Measurements from ENCODE around the gene PTGR3. TPM values are rescaled to one million over a fixed set of nuclear protein-coding genes. Genes with fewer than 3 reads are reported as not detected.

The PTGR3 gene
- polyA plus RNA-seq, 1 donor = 46.9 TPM

GRCh38 chr18:75209951-75210258 lies 966 bp upstream of the PTGR3 start:
- DNase-seq = no peak
- Histone ChIP-seq H3K27ac (ENCODE audit: low read length) (peak overlapping the region; percentile 90), H3K4me3 (ENCODE audit: low read length) (peak overlapping the region; percentile 94), H3K36me3 (ENCODE audit: control insufficient read depth, insufficient read depth, low read length) (no peaks in the 10 kb centered on the region), H3K4me1 (ENCODE audit: control insufficient read depth, insufficient read depth, low read length) (peaks cover 33% of the 10 kb centered on the region), H3K9me3 (ENCODE audit: control insufficient read depth, low read depth, low read length) (no peaks in the 10 kb centered on the region), H3K27me3 (ENCODE audit: control insufficient read depth, insufficient read depth, low read length) (peaks cover 9% of the 10 kb centered on the region)
- WGBS (ENCODE audit: insufficient coverage, low lambda C conversion rate) = no CpG with 5 or more reads among the region's 8 CpGs

DNA sequence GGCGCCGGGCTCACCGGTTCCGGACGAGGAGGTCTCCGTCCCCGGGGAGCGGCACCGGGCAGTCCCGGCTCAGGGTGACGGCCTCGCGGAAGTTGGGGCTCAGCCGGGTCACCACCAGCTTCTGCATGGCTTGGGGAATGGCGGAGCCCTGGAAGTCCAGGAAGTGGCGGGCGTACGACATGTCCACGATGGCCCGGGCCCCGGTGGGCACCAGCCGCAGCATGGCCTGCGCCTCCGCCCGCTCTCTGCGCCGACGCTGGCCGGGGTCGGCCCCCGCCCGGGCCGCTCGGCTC lies 157 bp downstream of the PTGR3 start:
- Histone ChIP-seq H3K36me3 (ENCODE audit: control insufficient read depth, insufficient read depth, low read length) (no peaks in the 10 kb centered on the region), H3K27ac (ENCODE audit: low read length) (peak overlapping the region; percentile 95), H3K9me3 (ENCODE audit: control insufficient read depth, low read depth, low read length) (no peaks in the 10 kb centered on the region), H3K4me1 (ENCODE audit: control insufficient read depth, insufficient read depth, low read length) (peaks cover 32% of the 10 kb centered on the region), H3K27me3 (ENCODE audit: control insufficient read depth, insufficient read depth, low read length) (peaks cover 12% of the 10 kb centered on the region), H3K4me3 (ENCODE audit: low read length) (peak overlapping the region; percentile 88)
- no CpG with 5 or more reads among the region's 34 CpGs for WGBS (ENCODE audit: insufficient coverage, low lambda C conversion rate)
- no peak for DNase-seq

DNA sequence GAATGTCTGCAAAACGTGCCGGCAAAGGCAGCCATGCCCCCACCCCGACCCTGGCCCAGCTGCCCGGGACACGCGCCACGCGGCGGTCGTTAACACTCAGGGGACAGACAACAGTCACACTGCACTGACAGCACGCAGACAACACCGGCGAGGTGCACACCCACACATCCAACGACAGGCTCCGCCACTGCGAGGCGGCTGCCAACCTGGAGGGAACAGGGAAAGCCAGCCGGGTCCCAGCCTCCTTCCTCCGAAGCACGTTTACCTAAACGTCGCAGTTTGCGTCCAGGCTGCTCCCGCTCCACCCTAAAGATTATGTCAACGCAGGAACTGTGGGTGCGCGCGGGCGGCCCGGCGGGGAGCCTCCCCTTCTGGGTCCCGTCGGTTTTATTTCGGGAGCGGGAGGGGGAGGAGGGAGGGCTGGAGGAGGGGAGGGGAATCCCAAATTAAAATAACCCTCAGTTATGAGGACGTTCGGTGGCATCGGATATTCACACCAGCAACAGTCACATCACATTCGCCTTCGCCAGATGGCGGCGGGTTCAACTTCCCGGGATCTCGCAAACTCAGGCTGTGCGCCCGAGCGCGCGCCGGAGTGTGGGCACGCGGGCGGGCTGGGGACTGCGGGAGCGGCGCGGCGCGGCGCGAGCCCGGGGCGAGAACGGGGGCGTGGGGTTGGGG lies 644 bp downstream of the PTGR3 start:
- Histone ChIP-seq H3K36me3 (ENCODE audit: control insufficient read depth, insufficient read depth, low read length) (no peaks in the 10 kb centered on the region), H3K4me1 (ENCODE audit: control insufficient read depth, insufficient read depth, low read length) (peaks cover 31% of the 10 kb centered on the region), H3K27me3 (ENCODE audit: control insufficient read depth, insufficient read depth, low read length) (peaks cover 12% of the 10 kb centered on the region), H3K9me3 (ENCODE audit: control insufficient read depth, low read depth, low read length) (no peaks in the 10 kb centered on the region), H3K27ac (ENCODE audit: low read length) (peak overlapping the region; percentile 95), H3K4me3 (ENCODE audit: low read length) (peak overlapping the region; percentile 88)
- DNase-seq = peak in 1 of 2 donors; percentile 78
- WGBS (ENCODE audit: insufficient coverage, low lambda C conversion rate) = no CpG with 5 or more reads among the region's 65 CpGs

DNA sequence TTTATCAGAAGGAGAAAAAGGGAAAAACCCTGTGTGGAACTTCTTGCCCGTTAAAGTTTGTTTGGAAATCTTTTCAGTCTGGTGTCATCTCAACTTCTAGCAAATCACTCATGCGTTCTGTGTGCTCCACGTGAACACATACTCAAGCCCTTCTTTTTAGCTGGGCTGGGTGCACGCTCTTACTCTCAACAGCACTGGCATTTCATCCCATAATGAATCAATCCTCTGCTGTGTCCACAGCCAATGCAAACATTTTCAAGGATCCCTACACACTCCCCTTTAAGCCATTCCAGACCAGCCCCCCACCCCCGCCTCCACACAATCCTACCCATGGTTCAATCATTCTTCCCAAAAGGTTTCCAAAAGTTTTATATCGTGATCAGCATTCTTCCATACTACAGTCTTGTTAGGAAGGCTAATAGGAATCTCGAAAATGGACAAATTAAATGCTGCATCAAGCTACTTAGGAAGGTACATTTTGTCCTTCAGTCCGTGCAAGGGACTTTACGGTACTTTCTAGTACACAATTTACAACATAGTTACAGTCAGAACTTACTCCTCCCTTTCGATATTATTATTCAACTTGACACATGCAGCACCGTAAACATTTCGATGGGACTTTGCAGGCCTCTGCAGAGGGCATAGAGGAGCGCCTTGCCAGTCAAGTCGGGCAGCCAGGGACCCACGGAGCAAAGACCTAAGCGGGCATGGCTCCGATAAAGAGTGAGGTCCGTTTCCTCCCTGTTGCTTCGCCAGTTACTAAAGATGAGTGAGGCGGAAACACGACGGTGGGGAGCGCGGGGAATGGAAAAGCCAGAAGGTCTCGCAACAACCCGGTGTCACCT lies 1.4 kb downstream of the PTGR3 start:
- Histone ChIP-seq H3K4me1 (ENCODE audit: control insufficient read depth, insufficient read depth, low read length) (peaks cover 29% of the 10 kb centered on the region), H3K27me3 (ENCODE audit: control insufficient read depth, insufficient read depth, low read length) (peaks cover 12% of the 10 kb centered on the region), H3K27ac (ENCODE audit: low read length) (peak overlapping the region; percentile 95), H3K36me3 (ENCODE audit: control insufficient read depth, insufficient read depth, low read length) (no peaks in the 10 kb centered on the region), H3K9me3 (ENCODE audit: control insufficient read depth, low read depth, low read length) (no peaks in the 10 kb centered on the region), H3K4me3 (ENCODE audit: low read length) (peak overlapping the region; percentile 88)
- DNase-seq = peak in 1 of 2 donors; percentile 33
- WGBS (ENCODE audit: insufficient coverage, low lambda C conversion rate) = no CpG with 5 or more reads among the region's 26 CpGs

DNA sequence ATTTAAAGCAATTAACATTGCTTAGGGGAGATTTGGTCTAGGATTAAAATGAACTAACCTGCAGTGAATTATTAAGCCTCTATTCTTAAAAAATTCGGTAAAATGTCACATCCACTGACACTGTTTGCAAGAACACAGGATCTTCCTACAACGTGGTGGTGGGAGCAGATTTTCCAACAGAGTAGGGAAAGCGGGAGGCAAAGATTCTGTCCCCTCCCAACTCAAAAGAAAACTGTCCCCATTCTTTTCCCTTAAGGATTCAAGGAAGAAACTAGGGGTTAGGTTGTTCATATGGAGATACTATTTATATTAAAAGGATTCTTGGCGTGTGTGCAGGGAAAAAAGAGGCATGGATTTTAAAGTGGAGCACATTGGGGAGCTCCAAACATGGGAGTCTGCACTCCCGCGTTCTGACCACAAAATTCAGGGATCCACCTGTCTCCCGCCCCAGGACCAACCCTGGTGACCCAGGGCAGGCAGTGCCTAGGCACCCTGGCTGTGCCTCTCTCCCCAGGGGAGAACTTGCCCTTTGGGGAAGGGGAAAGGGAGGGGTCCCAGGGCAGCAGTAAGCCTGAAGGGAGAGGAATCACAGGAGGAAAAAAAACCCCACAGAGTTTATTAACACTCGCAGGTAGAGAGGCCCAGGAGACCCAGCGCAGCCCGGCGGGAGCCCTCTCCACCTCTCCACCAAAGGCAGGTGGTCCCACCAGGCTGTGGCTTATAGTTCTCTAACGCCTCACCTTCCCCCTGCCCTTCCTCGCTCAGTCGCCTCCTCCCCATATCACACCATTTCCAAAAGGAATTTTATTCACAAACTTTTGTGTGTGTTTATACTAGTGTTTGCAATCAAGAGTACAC lies 2.3 kb downstream of the PTGR3 start:
- Histone ChIP-seq H3K9me3 (ENCODE audit: control insufficient read depth, low read depth, low read length) (no peaks in the 10 kb centered on the region), H3K36me3 (ENCODE audit: control insufficient read depth, insufficient read depth, low read length) (peaks cover 5% of the 10 kb centered on the region), H3K4me1 (ENCODE audit: control insufficient read depth, insufficient read depth, low read length) (peaks cover 28% of the 10 kb centered on the region), H3K27me3 (ENCODE audit: control insufficient read depth, insufficient read depth, low read length) (peaks cover 12% of the 10 kb centered on the region), H3K4me3 (ENCODE audit: low read length) (peak overlapping the region; percentile 88), H3K27ac (ENCODE audit: low read length) (peak overlapping the region; percentile 95)
- no peak for DNase-seq
- 96% methylated on average over 4 of the region's 14 CpGs for WGBS (ENCODE audit: insufficient coverage, low lambda C conversion rate)

DNA sequence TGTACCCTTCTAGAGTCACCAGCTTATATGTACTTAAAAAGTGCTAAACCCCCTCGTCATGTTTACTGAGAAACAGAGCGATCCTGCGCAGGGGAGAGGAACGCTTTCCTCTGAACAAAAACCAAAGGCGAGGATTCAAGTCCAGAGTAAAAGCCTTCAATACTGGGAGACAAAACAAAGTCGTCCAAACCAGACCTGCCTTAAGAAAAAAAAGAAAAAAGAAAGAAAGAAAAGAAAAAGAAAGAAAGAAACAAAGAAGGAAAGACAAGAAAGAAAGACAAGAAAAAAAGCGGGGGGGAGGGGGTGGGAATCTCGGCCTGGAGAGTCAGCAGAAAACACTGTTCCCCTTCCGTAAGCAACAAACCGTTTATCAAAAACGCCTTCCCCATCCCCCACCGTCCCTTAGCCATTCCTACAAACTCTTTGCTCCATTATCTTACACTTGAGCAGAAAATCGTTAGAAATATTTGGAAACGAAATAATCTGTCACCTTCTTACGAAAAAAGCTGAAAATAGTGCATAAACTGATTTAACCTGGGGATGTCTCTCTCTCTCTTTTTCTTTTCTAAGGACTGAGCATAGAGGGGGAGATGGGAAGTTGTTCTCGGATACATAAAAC lies 3.3 kb downstream of the PTGR3 start:
- peaks cover 28% of the 10 kb centered on the region for H3K4me1 ChIP-seq (ENCODE audit: control insufficient read depth, insufficient read depth, low read length)

DNA sequence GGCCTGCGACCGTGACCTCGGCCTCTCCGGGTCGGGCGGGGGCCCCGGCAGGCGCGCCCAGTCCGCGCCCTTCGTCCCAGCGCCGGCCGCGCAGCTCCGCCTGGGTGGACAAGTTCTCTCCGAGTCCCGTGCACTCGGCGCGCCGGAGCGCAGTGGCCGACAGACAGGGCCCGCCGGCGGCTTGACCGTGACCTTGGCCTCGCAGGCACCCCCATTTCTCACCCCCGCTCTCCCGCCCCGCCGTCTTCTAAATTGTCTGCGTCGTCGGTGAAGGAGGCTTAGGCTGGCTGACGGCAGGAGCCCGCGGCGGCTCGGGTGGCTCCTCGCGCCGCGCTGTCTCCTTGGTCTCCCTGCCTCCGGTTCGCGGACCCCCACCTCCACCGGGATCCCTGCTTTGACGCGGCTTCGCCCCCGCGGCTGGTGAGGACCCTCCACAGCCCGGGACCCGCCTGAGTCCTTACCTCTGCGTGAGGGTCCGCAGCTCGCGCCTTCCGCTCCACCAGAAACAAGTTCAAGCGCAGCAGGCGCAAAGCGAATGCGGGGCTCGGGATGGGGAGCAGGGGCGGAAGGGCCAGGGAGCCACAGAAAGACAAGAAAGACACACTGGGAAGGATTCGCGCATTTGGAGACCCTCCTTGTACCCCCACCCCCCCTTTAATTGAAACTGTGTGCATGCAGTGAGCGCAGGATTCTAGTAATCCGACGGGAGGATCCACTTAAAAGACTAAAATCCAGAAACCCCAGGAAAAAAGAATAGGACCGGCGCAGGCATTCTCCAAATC lies 4.0 kb downstream of the PTGR3 start:
- WGBS (ENCODE audit: insufficient coverage, low lambda C conversion rate) = no CpG with 5 or more reads among the region's 75 CpGs
- peak in 1 of 2 donors; percentile 71 for DNase-seq
- H3K4me3 ChIP-seq (ENCODE audit: low read length) = peak overlapping the region; percentile 57

More for the DNA sequence above, 3.3 kb downstream of the PTGR3 start:
- Histone ChIP-seq H3K4me3 (ENCODE audit: low read length) (peak overlapping the region; percentile 57), H3K36me3 (ENCODE audit: control insufficient read depth, insufficient read depth, low read length) (peaks cover 12% of the 10 kb centered on the region), H3K27me3 (ENCODE audit: control insufficient read depth, insufficient read depth, low read length) (peaks cover 12% of the 10 kb centered on the region), H3K9me3 (ENCODE audit: control insufficient read depth, low read depth, low read length) (no peaks in the 10 kb centered on the region), H3K27ac (ENCODE audit: low read length) (peak overlapping the region; percentile 25)
- no peak for DNase-seq
- 81% methylated on average over 10 of the region's 16 CpGs for WGBS (ENCODE audit: insufficient coverage, low lambda C conversion rate)

GRCh38 chr18:75204269-75204731 lies 4.6 kb downstream of the PTGR3 start:
- Histone ChIP-seq H3K27me3 (ENCODE audit: control insufficient read depth, insufficient read depth, low read length) (peaks cover 12% of the 10 kb centered on the region), H3K9me3 (ENCODE audit: control insufficient read depth, low read depth, low read length) (no peaks in the 10 kb centered on the region), H3K36me3 (ENCODE audit: control insufficient read depth, insufficient read depth, low read length) (peaks cover 23% of the 10 kb centered on the region), H3K27ac (ENCODE audit: low read length) (peak overlapping the region; percentile 11), H3K4me3 (ENCODE audit: low read length) (peak overlapping the region; percentile 57), H3K4me1 (ENCODE audit: control insufficient read depth, insufficient read depth, low read length) (peaks cover 28% of the 10 kb centered on the region)
- WGBS (ENCODE audit: insufficient coverage, low lambda C conversion rate) = no CpG with 5 or more reads among the region's 35 CpGs
- DNase-seq = no peak

More for the DNA sequence above, 4.0 kb downstream of the PTGR3 start:
- Histone ChIP-seq H3K27me3 (ENCODE audit: control insufficient read depth, insufficient read depth, low read length) (peaks cover 12% of the 10 kb centered on the region), H3K36me3 (ENCODE audit: control insufficient read depth, insufficient read depth, low read length) (peaks cover 18% of the 10 kb centered on the region), H3K27ac (ENCODE audit: low read length) (peak overlapping the region; percentile 25), H3K4me1 (ENCODE audit: control insufficient read depth, insufficient read depth, low read length) (peaks cover 28% of the 10 kb centered on the region), H3K9me3 (ENCODE audit: control insufficient read depth, low read depth, low read length) (no peaks in the 10 kb centered on the region)

GRCh38 chr18:75203416-75204268 lies 5.3 kb downstream of the PTGR3 start:
- H3K4me3 ChIP-seq (ENCODE audit: low read length) = peak overlapping the region; percentile 57
- peaks cover 28% of the 10 kb centered on the region for H3K4me1 ChIP-seq (ENCODE audit: control insufficient read depth, insufficient read depth, low read length)
- WGBS (ENCODE audit: insufficient coverage, low lambda C conversion rate) = 78% methylated on average over 6 of the region's 24 CpGs
- H3K9me3 ChIP-seq (ENCODE audit: control insufficient read depth, low read depth, low read length) = no peaks in the 10 kb centered on the region
- peak overlapping the region; percentile 24 for H3K27ac ChIP-seq (ENCODE audit: low read length)
- peaks cover 12% of the 10 kb centered on the region for H3K27me3 ChIP-seq (ENCODE audit: control insufficient read depth, insufficient read depth, low read length)
- H3K36me3 ChIP-seq (ENCODE audit: control insufficient read depth, insufficient read depth, low read length) = peaks cover 23% of the 10 kb centered on the region
- no peak for DNase-seq

All from large intestine (tissue), 3 donors.